Pons (tissue), 1 donor: ENCODE measurements around the gene ABHD12.
"Not testable (repeated sequence)": the region's sequence is repeated elsewhere in the genome, so short reads cannot be mapped to it uniquely, and the experiment has no call there.

Experiments used
- DNase-seq: peaks from one replicate; pipeline ENCODE4 v3.0.0-alpha.2; 2016; ENCODE audit warnings: low spot score

ABHD12 gene

GRCh38 chr20:25353747-25354705 is 36.6 kb downstream of the ABHD12 start:
- peak; percentile 64 for DNase-seq

GRCh38 chr20:25353353-25353746 is 37.3 kb downstream of the ABHD12 start:
- DNase-seq = no peak

DNA sequence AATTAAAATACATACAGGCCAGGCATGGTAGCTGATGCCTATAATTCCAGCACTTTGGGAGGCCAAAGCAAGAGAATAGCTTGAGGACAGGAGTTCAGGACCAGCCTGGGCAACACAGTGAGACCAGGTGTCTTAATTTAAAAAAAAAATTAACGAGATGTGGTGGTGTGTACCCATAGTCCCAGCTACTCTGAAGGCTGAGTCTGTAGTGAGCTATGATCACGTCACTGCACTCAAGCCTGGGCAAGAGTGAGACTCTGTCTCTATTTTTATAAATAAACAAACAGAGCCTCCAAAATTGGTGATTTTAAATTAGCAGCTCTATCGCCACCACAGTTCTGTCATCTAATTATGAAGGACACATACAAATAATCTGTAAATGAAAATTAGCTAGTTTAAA is 37.9 kb downstream of the ABHD12 start:
- no peak for DNase-seq

DNA sequence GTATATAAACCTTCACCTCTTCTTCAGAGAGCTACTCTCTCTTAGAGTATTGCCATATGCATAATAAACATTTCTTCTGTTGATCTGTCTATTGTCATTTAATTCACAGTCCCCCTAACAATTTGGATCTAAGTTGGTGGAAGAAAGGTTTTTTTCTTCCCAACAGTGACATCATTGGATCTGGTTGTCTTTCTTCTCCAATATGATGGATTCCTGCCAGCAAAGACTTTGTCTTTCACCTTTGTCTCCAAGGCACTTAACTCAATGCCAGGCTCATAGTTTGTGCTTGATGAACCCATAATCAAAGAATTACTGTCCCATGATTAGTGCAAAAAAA is 39.6 kb downstream of the ABHD12 start:
- no peak for DNase-seq

- no peak for DNase-seq
Measured at GRCh38 chr20:25346349-25346748, 44.3 kb downstream of the ABHD12 start.

GRCh38 chr20:25345721-25346120 is 44.9 kb downstream of the ABHD12 start:
- no peak for DNase-seq

- DNase-seq = peak; percentile 52
Measured at GRCh38 chr20:25344634-25345033, 46.0 kb downstream of the ABHD12 start.

DNA sequence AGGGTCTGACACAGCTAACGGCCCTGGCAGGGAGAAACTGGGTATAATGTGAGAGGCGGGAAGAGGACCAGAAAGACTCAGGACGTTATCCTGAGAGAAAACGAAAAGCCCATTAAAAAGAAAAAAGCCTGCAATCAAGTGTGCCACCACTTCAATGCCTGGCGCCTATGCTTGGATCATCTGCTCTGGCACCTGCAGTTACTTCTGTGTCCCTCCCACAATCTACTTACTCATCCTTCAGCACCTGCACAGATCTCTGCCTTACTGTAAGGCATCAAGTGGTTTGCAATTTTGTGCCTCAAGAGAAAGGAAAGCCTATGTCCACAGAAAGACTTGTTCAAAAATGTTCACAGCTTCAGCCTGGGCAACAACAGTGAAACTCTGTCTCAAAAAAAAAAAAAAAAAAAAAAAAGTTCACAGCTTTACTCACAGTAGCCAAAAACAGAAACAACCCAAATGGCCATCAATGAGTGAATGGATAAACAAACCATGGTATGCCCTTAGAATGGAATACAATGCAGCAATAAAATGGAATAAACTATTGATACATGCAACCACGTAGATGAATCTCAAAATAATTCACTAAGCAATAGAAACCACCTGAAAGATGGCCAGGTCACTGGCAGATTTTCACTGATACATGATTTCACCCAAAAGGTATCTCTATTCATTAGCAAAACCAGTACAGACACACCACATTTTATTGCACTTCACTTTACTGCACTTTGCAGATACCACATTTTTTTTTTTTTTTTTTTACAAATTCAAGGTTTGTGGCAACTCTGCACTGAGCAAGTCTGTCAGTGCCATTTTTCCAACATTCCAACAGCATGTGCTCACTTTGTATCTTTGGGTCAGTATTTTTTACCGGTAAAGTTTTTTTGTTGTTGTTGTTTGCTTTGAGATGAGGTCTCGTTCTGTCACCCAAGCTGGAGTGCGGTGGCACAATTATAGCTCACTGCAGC is 48.6 kb downstream of the ABHD12 start:
- no peak for DNase-seq

GRCh38 chr20:25340380-25340779 is 50.3 kb downstream of the ABHD12 start:
- no peak for DNase-seq

DNA sequence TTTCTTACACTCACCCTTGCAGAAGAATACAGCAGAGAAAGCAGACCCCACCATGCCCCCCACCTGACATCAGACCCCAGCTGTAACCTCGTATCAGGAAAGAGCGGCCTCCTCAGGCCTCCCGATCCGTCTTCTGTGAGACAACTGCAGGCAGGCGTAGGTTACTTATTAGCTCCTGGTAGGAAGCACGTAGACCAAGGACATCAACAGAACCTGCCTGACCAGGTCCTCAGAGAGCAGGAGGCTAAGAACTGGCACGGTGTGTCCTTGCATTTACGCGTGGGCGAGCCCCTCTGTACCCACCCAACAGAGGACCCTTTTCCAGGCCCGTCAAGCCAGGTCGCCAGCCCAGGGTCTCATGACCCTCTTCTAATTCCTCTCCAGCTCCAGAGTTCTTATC is 51.0 kb downstream of the ABHD12 start:
- no peak for DNase-seq

GRCh38 chr20:25338112-25339023 is 52.3 kb downstream of the ABHD12 start:
- DNase-seq = no peak

DNA sequence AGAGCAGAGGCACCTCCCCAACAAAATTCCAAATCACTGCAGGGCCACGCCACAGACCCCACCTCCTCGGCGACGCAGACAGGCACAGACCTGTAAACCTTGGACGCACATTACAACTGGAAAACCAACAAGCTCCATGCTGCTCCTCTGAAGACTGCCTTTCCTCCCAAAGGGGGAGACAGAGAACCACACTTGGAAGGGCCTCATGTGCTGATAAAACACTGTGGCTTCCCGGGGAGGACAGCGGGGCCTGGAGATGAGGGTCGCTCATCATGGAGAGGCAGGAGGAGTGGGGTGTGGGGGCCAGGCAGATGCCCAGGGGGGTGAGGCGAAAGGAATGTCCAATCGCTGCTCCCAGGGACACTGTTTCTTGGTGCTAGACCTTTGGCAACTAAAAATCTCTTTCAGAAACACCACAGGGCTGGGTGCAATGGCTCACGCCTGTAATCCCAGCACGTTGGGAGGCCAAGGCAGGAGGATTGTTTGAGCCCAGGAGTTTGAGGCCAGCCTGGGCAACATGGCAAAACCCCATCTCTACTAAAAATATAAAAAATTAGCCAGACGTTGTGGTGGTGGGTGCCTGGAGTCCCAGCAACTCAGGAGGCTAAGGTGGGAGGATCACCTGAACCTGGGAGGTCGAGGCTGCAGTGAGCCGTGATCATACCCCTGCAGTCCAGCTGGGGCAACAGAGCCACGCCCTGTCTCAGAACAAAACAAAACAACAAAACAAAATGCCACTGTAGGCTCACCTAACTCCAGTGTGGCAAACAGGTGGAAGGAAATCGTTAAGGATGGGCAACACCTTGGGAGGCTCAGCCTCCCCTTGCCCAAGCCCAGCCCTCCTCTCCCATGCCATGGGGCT is 53.8 kb downstream of the ABHD12 start:
- DNase-seq = peak; percentile 89

DNA sequence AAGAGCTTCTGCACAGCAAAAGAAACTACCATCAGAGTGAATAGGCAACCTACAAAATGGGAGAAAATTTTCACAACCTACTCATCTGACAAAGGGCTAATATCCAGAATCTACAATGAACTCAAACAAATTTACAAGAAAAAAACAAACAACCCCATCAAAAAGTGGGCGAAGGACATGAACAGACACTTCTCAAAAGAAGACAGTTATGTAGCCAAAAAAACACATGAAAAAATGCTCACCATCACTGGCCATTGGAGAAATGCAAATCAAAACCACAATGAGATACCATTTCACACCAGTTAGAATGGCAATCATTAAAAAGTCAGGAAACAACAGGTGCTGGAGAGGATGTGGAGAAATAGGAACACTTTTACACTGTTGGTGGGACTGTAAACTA is 55.7 kb downstream of the ABHD12 start:
- DNase-seq = not testable (repeated sequence)

- DNase-seq = no peak
Measured at GRCh38 chr20:25328954-25329498, 61.6 kb downstream of the ABHD12 start.

GRCh38 chr20:25327521-25328235 is 63.0 kb downstream of the ABHD12 start:
- DNase-seq = no peak

DNA sequence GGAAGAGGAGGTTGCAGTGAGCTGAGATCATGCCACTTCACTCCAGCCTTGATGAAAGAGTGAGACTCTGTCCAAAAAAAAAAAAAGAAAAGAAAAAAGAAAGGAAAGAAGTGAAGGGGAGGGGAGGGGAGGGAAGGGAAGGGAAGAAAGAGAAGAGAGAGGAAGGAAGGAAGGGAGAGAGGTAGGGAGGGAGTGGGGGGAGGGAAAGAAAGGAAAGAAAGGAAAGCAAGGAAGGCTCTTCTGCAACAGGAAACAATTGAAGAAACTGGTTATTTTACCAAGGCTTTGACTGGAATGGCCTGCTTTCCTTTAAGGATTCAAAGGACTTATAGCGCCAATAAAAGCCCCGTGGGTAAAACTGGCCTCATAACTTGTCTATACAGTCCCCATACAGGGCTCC is 64.6 kb downstream of the ABHD12 start:
- DNase-seq = no peak

- no peak for DNase-seq
Measured at GRCh38 chr20:25325073-25325472, 65.6 kb downstream of the ABHD12 start.

- peak; percentile 72 for DNase-seq
Measured at GRCh38 chr20:25324412-25324811, 66.2 kb downstream of the ABHD12 start.

- no peak for DNase-seq
Measured at GRCh38 chr20:25323496-25324246, 67.0 kb downstream of the ABHD12 start.
